ENCODE measurements around the gene SKOR1.

SKOR1 gene

DNA sequence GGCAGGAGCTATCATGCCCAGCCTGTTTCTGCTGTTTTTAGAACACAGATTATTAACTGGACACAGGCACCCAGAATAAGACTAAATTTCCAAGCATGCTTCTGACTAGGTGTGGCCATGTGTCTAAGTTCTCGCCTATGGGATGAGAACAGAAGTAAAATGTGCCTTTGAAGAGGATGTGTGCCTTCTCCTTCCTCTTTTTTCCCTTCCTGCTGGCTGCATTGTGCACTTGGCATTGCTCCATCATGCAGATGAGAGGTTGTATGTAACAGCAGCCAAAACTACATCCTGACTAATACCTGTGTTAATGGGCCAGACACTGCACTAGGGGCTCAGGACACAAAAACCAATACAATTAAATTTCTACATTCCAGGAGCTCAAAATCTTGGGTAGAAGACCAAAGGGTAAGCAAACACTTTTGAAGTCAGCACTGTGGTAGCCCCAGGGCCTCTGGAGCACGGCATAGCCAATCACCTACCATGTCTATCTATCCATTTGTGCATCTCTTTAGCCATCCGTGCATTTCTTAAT is 55.4 kb downstream of the SKOR1 start:
- Histone ChIP-seq H3K27ac (ENCODE audit: low read depth, low read length) (no peak overlapping the region), H3K27me3 (ENCODE audit: control insufficient read depth, insufficient read depth, low read length) (peaks cover 8% of the 10 kb centered on the region), H3K36me3 (ENCODE audit: control insufficient read depth, insufficient read depth, low read length) (no peaks in the 10 kb centered on the region), H3K9me3 (ENCODE audit: control insufficient read depth, insufficient read depth, low read length) (no peaks in the 10 kb centered on the region), H3K9ac (ENCODE audit: low read depth, low read length) (no peak overlapping the region), H3K4me3 (ENCODE audit: low read depth, low read length) (no peak overlapping the region), H3K4me1 (ENCODE audit: control insufficient read depth, insufficient read depth, low read length) (peaks cover 17% of the 10 kb centered on the region; the same call in 1 of the 2 replicates)

DNA sequence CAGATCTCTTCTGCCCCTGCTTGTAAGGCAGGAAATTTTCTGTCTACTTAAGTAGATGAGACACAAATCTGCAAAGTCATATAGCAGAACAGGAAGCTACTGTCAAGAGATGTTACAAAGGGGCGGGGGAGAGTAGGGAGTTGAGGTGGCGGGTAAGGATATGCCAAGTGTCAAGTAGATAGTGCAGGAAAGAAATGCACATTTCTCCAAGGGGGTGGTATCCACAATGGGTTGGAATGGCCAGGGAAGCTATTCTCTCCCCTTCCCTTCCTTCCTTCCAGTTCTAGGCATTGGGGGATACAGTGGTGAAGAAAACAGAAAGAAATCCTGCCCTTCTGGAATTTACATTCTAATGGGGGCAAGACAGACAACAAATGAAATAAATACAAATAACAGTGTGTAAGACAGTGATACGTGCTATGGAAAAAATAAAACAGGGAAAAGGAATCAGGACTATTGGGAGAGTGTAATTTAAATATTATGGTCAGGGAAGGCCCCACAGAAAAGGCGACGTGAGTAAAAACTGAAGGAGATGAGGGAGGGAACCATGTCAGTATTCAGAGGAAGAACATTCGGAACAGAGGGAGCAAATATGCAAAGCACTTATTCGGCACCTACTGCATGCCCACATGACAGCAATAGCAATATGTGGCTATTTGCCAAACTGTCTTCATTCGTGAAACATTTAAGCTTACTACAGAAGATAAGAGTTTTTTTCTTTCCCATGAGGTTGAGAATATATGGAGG is 57.4 kb downstream of the SKOR1 start:
- no peak overlapping the region for H3K27ac ChIP-seq (ENCODE audit: low read depth, low read length)
- peaks cover 17% of the 10 kb centered on the region; the same call in 1 of the 2 replicates for H3K4me1 ChIP-seq (ENCODE audit: control insufficient read depth, insufficient read depth, low read length)
- H3K9ac ChIP-seq (ENCODE audit: low read depth, low read length): no peak overlapping the region
- H3K36me3 ChIP-seq (ENCODE audit: control insufficient read depth, insufficient read depth, low read length): no peaks in the 10 kb centered on the region
- H3K9me3 ChIP-seq (ENCODE audit: control insufficient read depth, insufficient read depth, low read length): no peaks in the 10 kb centered on the region
- peaks cover 10% of the 10 kb centered on the region for H3K27me3 ChIP-seq (ENCODE audit: control insufficient read depth, insufficient read depth, low read length)
- H3K4me3 ChIP-seq (ENCODE audit: low read depth, low read length): no peak overlapping the region

DNA sequence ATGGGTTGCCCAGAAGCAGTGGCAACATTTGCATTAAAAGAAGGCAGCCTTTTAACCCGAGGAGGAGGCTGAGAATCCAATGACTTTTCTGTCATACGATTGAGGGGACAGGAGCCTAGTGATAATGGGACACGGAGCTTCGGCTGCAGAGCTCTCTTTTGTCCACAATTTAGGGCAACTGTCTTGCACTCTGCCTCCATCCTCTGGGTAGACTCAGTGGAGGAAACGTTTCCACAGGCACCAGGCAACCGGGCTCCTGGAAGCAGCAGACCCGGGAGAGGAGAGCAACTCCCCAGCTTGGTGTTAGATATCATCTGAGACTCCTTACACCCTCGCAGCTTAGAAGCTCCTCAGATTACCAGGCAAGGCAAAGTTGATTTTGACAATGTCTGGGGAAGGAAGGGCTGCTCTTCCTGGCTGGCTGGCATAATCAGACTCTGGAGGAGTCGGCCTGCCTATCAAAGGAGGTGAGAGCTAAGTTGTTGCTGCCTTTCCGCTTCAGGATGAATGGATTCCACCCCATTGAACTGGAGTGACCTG is 58.0 kb downstream of the SKOR1 start:
- Histone ChIP-seq H3K27me3 (ENCODE audit: control insufficient read depth, insufficient read depth, low read length) (peaks cover 10% of the 10 kb centered on the region), H3K27ac (ENCODE audit: low read depth, low read length) (no peak overlapping the region), H3K36me3 (ENCODE audit: control insufficient read depth, insufficient read depth, low read length) (no peaks in the 10 kb centered on the region), H3K4me3 (ENCODE audit: low read depth, low read length) (no peak overlapping the region), H3K9ac (ENCODE audit: low read depth, low read length) (no peak overlapping the region), H3K9me3 (ENCODE audit: control insufficient read depth, insufficient read depth, low read length) (no peaks in the 10 kb centered on the region), H3K4me1 (ENCODE audit: control insufficient read depth, insufficient read depth, low read length) (peaks cover 17% of the 10 kb centered on the region; the same call in 1 of the 2 replicates)

DNA sequence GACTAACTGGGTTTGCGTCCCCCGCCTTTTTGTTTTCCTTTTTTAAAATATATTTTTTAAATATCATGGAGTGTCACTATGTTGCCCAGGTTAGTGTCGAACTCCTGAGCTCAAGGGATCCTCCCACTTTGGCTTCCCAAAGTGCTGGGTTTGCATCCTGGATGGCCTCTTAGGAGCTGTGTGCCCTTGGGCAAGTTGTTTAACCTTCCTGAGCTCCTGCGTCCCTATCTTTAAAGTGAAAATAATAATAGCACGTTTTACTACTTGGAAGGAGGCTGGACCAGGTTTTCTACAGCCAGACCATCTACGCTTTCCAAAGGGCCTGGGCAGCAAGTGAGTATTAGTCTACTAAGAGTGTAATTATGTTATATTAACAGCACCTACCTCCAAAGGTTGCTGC is 58.7 kb downstream of the SKOR1 start:
- peaks cover 10% of the 10 kb centered on the region for H3K27me3 ChIP-seq (ENCODE audit: control insufficient read depth, insufficient read depth, low read length)
- H3K36me3 ChIP-seq (ENCODE audit: control insufficient read depth, insufficient read depth, low read length): no peaks in the 10 kb centered on the region
- H3K9ac ChIP-seq (ENCODE audit: low read depth, low read length): no peak overlapping the region
- H3K4me1 ChIP-seq (ENCODE audit: control insufficient read depth, insufficient read depth, low read length): peaks cover 17% of the 10 kb centered on the region; the same call in 1 of the 2 replicates
- H3K9me3 ChIP-seq (ENCODE audit: control insufficient read depth, insufficient read depth, low read length): no peaks in the 10 kb centered on the region
- peak overlapping the region; percentile 58; the same call in 1 of the 2 replicates for H3K4me3 ChIP-seq (ENCODE audit: low read depth, low read length)
- H3K27ac ChIP-seq (ENCODE audit: low read depth, low read length): peak overlapping the region; percentile 48

All from HUES48 (cell line).